ENCODE data around the gene ORC3. TPM values are rescaled to one million over a fixed set of nuclear protein-coding genes. Genes with fewer than 3 reads are reported as not detected.

The ORC3 gene
- total and polyA plus RNA-seq, 2 donors (not counting 1 experiment from before 2014, with no cell fraction given), result 16.1 to 31.2 TPM

DNA sequence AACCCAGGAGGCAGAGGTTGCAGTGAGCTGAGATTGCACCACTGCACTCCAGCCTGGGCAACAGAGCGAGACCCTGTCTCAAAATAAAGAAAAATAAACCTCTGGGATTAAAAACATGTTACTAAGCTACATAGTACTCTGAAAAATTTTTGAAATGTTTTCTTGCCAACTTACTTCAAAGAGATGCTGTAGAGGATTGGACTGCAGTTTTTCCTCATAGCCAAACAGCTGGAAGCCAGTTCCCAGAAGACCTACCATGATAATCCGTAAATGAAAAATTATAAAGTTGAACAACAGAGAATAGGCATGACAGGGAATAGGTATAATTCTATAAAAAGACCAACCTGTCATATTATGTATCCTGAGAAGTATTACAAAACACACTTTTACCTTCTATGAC lies 48.2 kb upstream of the ORC3 start:
- no peaks in the 10 kb centered on the region for H3K79me2 ChIP-seq (ENCODE audit: control insufficient read depth, insufficient read depth, low read length)
- TF ChIP-seq EZH2 (IDR thresholded peaks at IDR 0.05; ENCODE audit: borderline replicate concordance, insufficient read depth, low read depth, low read length, poor library complexity, severe bottlenecking), result no peak
- TF ChIP-seq, protein P1, sequence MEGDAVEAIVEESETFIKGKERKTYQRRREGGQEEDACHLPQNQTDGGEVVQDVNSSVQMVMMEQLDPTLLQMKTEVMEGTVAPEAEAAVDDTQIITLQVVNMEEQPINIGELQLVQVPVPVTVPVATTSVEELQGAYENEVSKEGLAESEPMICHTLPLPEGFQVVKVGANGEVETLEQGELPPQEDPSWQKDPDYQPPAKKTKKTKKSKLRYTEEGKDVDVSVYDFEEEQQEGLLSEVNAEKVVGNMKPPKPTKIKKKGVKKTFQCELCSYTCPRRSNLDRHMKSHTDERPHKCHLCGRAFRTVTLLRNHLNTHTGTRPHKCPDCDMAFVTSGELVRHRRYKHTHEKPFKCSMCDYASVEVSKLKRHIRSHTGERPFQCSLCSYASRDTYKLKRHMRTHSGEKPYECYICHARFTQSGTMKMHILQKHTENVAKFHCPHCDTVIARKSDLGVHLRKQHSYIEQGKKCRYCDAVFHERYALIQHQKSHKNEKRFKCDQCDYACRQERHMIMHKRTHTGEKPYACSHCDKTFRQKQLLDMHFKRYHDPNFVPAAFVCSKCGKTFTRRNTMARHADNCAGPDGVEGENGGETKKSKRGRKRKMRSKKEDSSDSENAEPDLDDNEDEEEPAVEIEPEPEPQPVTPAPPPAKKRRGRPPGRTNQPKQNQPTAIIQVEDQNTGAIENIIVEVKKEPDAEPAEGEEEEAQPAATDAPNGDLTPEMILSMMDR (IDR thresholded peaks at IDR 0.05), result no peak
- no peak overlapping the region for H3K27ac ChIP-seq (ENCODE audit: low read length in 2 of 2)
- H3K4me3 Mint-ChIP-seq, result no peak overlapping the region
- H3K27me3 Mint-ChIP-seq, result no peaks in the 10 kb centered on the region
- no peak for DNase-seq
- no peak overlapping the region for H3K4me3 ChIP-seq (ENCODE audit: control extremely low read depth in 1 of 5, extremely low read depth in 1 of 5, insufficient read depth in 1 of 5, low read depth in 2 of 5, low read length in 4 of 5)
- no peak overlapping the region for H3K4me2 ChIP-seq (replicated peaks; ENCODE audit: low read depth, low read length, poor library complexity, severe bottlenecking)
- H3K27ac Mint-ChIP-seq, result no peak overlapping the region
- no peaks in the 10 kb centered on the region for H4K20me1 ChIP-seq (ENCODE audit: control insufficient read depth, insufficient read depth, low read length, poor library complexity, severe bottlenecking)
- peaks cover 7 to 10% of the 10 kb centered on the region in 2 donors for H3K4me1 ChIP-seq (ENCODE audit: control insufficient read depth in 2 of 2, insufficient read depth in 2 of 2, low read length in 2 of 2)
- H3K36me3 ChIP-seq (replicated peaks in 1 of 2; ENCODE audit: control extremely low read depth in 1 of 2, control insufficient read depth in 1 of 2, extremely low read depth in 1 of 2, insufficient read depth in 2 of 2, low read length in 1 of 2), result peaks cover 17 to 44% of the 10 kb centered on the region in 2 experiments
- H3K4me1 Mint-ChIP-seq, result peaks cover 16% of the 10 kb centered on the region
- ATAC-seq (ENCODE audit: low read depth), result no peak
- WGBS (ENCODE audit: insufficient coverage), result no CpG with 5 or more reads among the region's 2 CpGs
- POLR2A ChIA-PET, result no interaction called here
- no peaks in the 10 kb centered on the region for H3K27me3 ChIP-seq (replicated peaks in 1 of 4; ENCODE audit: control extremely low read depth in 1 of 4, control insufficient read depth in 3 of 4, insufficient read depth in 4 of 4, low read length in 3 of 4)
- no peak overlapping the region for H2AFZ ChIP-seq (ENCODE audit: insufficient read depth, low read depth, low read length, poor library complexity, severe bottlenecking)
- peaks cover 9% of the 10 kb centered on the region for H3K9me3 Mint-ChIP-seq (ENCODE audit: insufficient read depth)
- intact Hi-C loops (cut with micrococcal nuclease), result no loop called here
- CTCF ChIA-PET, result interaction anchor here (1.1 kb wide), 1 partner anchor 12 kb away, joined by 3 read pairs; no protein-coding TSS in a partner anchor
- peaks cover 0 to 6% (median 4%) of the 10 kb centered on the region in 3 donors for H3K9me3 ChIP-seq (ENCODE audit: control extremely low read depth in 1 of 3, control insufficient read depth in 2 of 3, insufficient read depth in 1 of 3, low read length in 2 of 3)
- no peak overlapping the region for H3K9ac ChIP-seq (ENCODE audit: low read length)

DNA sequence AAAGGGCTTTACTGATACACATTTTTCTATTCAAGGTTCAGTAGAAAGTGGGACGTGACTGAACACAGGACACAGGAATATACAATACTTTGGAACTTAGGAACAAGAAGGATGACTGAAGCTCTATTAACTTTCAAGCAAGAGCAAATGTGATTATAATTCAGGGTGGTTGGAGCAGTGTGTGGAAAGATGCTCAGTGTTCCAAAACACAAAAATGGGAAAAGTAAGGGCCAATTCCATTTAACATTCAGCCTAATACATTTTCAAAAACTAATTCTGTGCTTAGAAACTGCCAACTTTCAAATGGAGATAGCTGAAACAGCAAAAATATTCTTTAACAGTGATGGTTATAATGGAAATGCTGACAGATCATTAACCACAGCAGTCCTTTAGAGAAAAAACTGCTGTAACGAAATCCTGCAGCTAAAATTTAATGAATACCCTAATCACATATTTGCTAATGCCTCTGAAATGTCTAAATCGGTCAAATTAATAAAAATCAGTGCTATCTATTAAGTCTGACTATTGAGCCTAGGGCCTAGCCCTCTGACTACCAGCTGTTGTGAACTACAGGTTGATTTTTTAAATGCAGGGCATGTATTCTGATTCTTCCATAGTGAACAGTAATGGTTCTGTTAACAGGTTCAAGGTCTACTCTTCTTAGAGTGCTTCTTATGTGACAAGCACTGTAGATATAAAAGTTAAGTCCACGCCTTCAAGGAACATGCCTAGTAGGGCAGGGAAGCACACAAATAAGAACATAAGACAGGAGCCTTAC lies 46.0 kb upstream of the ORC3 start:
- POLR2A ChIA-PET, result no interaction called here
- H3K4me3 ChIP-seq (ENCODE audit: control extremely low read depth in 1 of 5, extremely low read depth in 1 of 5, insufficient read depth in 1 of 5, low read depth in 2 of 5, low read length in 4 of 5), result no peak overlapping the region
- no peak overlapping the region for H2AFZ ChIP-seq (ENCODE audit: insufficient read depth, low read depth, low read length, poor library complexity, severe bottlenecking)
- H3K79me2 ChIP-seq (ENCODE audit: control insufficient read depth, insufficient read depth, low read length), result no peaks in the 10 kb centered on the region
- DNase-seq (no peak), ATAC-seq (ENCODE audit: low read depth) (no peak)
- peaks cover 9% of the 10 kb centered on the region for H3K9me3 Mint-ChIP-seq (ENCODE audit: insufficient read depth)
- H3K27me3 Mint-ChIP-seq, result no peaks in the 10 kb centered on the region
- no peak overlapping the region for H3K4me3 Mint-ChIP-seq
- H3K27ac ChIP-seq (ENCODE audit: low read length in 2 of 2), result no peak overlapping the region
- intact Hi-C loops (cut with micrococcal nuclease), result no loop called here
- H3K4me2 ChIP-seq (replicated peaks; ENCODE audit: low read depth, low read length, poor library complexity, severe bottlenecking), result no peak overlapping the region
- H3K4me1 Mint-ChIP-seq, result peaks cover 5% of the 10 kb centered on the region
- TF ChIP-seq, protein P1 (IDR thresholded peaks at IDR 0.05), result no peak
- no peak for TF ChIP-seq EZH2 (IDR thresholded peaks at IDR 0.05; ENCODE audit: borderline replicate concordance, insufficient read depth, low read depth, low read length, poor library complexity, severe bottlenecking)
- CTCF ChIA-PET, result no interaction called here
- WGBS (ENCODE audit: insufficient coverage), result no CpG with 5 or more reads among the region's 4 CpGs
- H3K27ac Mint-ChIP-seq, result no peak overlapping the region
- H3K36me3 ChIP-seq (replicated peaks in 1 of 2; ENCODE audit: control extremely low read depth in 1 of 2, control insufficient read depth in 1 of 2, extremely low read depth in 1 of 2, insufficient read depth in 2 of 2, low read length in 1 of 2), result peaks cover 12 to 51% of the 10 kb centered on the region in 2 experiments
- no peaks in the 10 kb centered on the region for H4K20me1 ChIP-seq (ENCODE audit: control insufficient read depth, insufficient read depth, low read length, poor library complexity, severe bottlenecking)
- H3K4me1 ChIP-seq (ENCODE audit: control insufficient read depth in 2 of 2, insufficient read depth in 2 of 2, low read length in 2 of 2), result peaks cover 0 to 5% of the 10 kb centered on the region in 2 donors
- no peak overlapping the region for H3K9ac ChIP-seq (ENCODE audit: low read length)
- no peaks in the 10 kb centered on the region for H3K27me3 ChIP-seq (replicated peaks in 1 of 4; ENCODE audit: control extremely low read depth in 1 of 4, control insufficient read depth in 3 of 4, insufficient read depth in 4 of 4, low read length in 3 of 4)
- H3K9me3 ChIP-seq (ENCODE audit: control extremely low read depth in 1 of 3, control insufficient read depth in 2 of 3, insufficient read depth in 1 of 3, low read length in 2 of 3), result peaks cover 0 to 6% (median 4%) of the 10 kb centered on the region in 3 donors
